HEK293 (cell line): ENCODE measurements around the gene HLA-DMB.

ENCODE experiments used
- ATF2 ChIP-seq: fragments of 450-650 bp; formaldehyde crosslinking; IDR thresholded peaks from 2 replicates; pipeline ENCODE4 v1.5.1; 2016; ENCODE audit warnings: missing biosample characterization, missing genetic modification characterization, low read depth
- HOXC10 ChIP-seq: sonication (generic); formaldehyde crosslinking; IDR thresholded peaks from 2 replicates; pipeline ENCODE4 v1.8.1; 2023; ENCODE audit warnings: mild to moderate bottlenecking, missing genetic modification reagents
- IKZF3 ChIP-seq: fragments of 450-650 bp; IDR thresholded peaks from 2 replicates; pipeline ENCODE4 v1.5.0; 2018; ENCODE audit warnings: missing biosample characterization, mild to moderate bottlenecking, missing genetic modification characterization, moderate library complexity
- PRDM1 ChIP-seq: fragments of 450-650 bp; formaldehyde crosslinking; IDR thresholded peaks from 2 replicates; pipeline ENCODE4; 2016; ENCODE audit warnings: missing biosample characterization, missing genetic modification characterization
- PRDM6 ChIP-seq: fragments of 450-650 bp; formaldehyde crosslinking; IDR thresholded peaks from 2 replicates; pipeline ENCODE4 v1.5.1; 2017; ENCODE audit warnings: missing biosample characterization, missing genetic modification characterization
- SETDB1 ChIP-seq: IDR thresholded peaks from one replicate; pipeline ENCODE4 v1.6.1; 2017; ENCODE audit warnings: mild to moderate bottlenecking, low read length, moderate library complexity, mixed read lengths; ENCODE audit not compliant: insufficient read length
- SP2 ChIP-seq: fragments of 450-650 bp; formaldehyde crosslinking; IDR thresholded peaks from 2 replicates; pipeline ENCODE4 v1.5.1; 2016; ENCODE audit warnings: missing biosample characterization, missing genetic modification characterization
- ZBTB10 ChIP-seq: fragments of 450-650 bp; formaldehyde crosslinking; IDR thresholded peaks from 2 replicates; pipeline ENCODE4 v1.5.1; 2016; ENCODE audit warnings: missing biosample characterization, missing genetic modification characterization
- ZBTB17 ChIP-seq: fragments of 450-650 bp; formaldehyde crosslinking; IDR thresholded peaks from 2 replicates; pipeline ENCODE4 v1.5.1; 2016; ENCODE audit warnings: missing biosample characterization, missing genetic modification characterization
- ZBTB20 ChIP-seq: fragments of 450-650 bp; formaldehyde crosslinking; IDR thresholded peaks from 2 replicates; pipeline ENCODE4 v1.5.1; 2016; ENCODE audit warnings: missing biosample characterization, missing genetic modification characterization
- ZFP3 ChIP-seq: fragments of 450-650 bp; formaldehyde crosslinking; IDR thresholded peaks from 2 replicates; pipeline ENCODE4 v1.5.1; 2016; ENCODE audit warnings: low read depth, missing biosample characterization, missing genetic modification characterization
- ZNF10 ChIP-seq: fragments of 450-650 bp; formaldehyde crosslinking; IDR thresholded peaks from 2 replicates; pipeline ENCODE4 v1.5.1; 2017; ENCODE audit warnings: missing biosample characterization, missing genetic modification characterization
- ZNF112 ChIP-seq: fragments of 450-650 bp; formaldehyde crosslinking; IDR thresholded peaks from 2 replicates; pipeline ENCODE4 v1.5.0; 2017; ENCODE audit warnings: missing biosample characterization, missing genetic modification characterization
- ZNF138 ChIP-seq: fragments of 450-650 bp; formaldehyde crosslinking; IDR thresholded peaks from 2 replicates; pipeline ENCODE4 v1.5.1; 2016; ENCODE audit warnings: missing biosample characterization, missing genetic modification characterization, borderline replicate concordance
- ZNF16 ChIP-seq: fragments of 450-650 bp; formaldehyde crosslinking; IDR thresholded peaks from 2 replicates; pipeline ENCODE4 v1.5.1; 2016; ENCODE audit warnings: low read depth, missing biosample characterization, missing genetic modification characterization
- ZNF184 ChIP-seq: fragments of 450-650 bp; IDR thresholded peaks from 2 replicates; pipeline ENCODE4 v1.5.1; 2018; ENCODE audit warnings: missing biosample characterization, mild to moderate bottlenecking, missing genetic modification characterization
- ZNF202 ChIP-seq: fragments of 450-650 bp; formaldehyde crosslinking; IDR thresholded peaks from 2 replicates; pipeline ENCODE4 v1.5.1; 2016; ENCODE audit warnings: missing biosample characterization, missing genetic modification characterization, borderline replicate concordance
- ZNF221 ChIP-seq: fragments of 450-650 bp; formaldehyde crosslinking; IDR thresholded peaks from 2 replicates; pipeline ENCODE4 v1.5.1; 2017; ENCODE audit warnings: missing biosample characterization, missing genetic modification characterization, borderline replicate concordance
- ZNF449 ChIP-seq: fragments of 450-650 bp; formaldehyde crosslinking; IDR thresholded peaks from 2 replicates; pipeline ENCODE4 v1.5.1; 2017; ENCODE audit warnings: missing biosample characterization, mild to moderate bottlenecking, missing genetic modification characterization, moderate library complexity
- ZNF48 ChIP-seq: fragments of 450-650 bp; formaldehyde crosslinking; IDR thresholded peaks from 2 replicates; pipeline ENCODE4 v1.5.1; 2016; ENCODE audit warnings: missing biosample characterization, missing genetic modification characterization
- ZNF510 ChIP-seq: fragments of 450-650 bp; formaldehyde crosslinking; IDR thresholded peaks from 2 replicates; pipeline ENCODE4 v1.5.1; 2018; ENCODE audit warnings: mild to moderate bottlenecking, missing genetic modification characterization, missing biosample characterization; ENCODE audit not compliant: insufficient replicate concordance
- ZNF529 ChIP-seq: fragments of 450-650 bp; formaldehyde crosslinking; IDR thresholded peaks from 2 replicates; pipeline ENCODE4 v1.5.1; 2017; ENCODE audit warnings: missing genetic modification characterization, missing biosample characterization; ENCODE audit not compliant: insufficient replicate concordance
- ZNF544 ChIP-seq: fragments of 450-650 bp; formaldehyde crosslinking; IDR thresholded peaks from 2 replicates; pipeline ENCODE4 v1.5.0; 2017; ENCODE audit warnings: missing biosample characterization, missing genetic modification characterization
- ZNF548 ChIP-seq: fragments of 450-650 bp; formaldehyde crosslinking; IDR thresholded peaks from 2 replicates; pipeline ENCODE4 v1.5.1; 2016; ENCODE audit warnings: missing biosample characterization, missing genetic modification characterization
- ZNF585B ChIP-seq: fragments of 450-650 bp; formaldehyde crosslinking; IDR thresholded peaks from 2 replicates; pipeline ENCODE4 v1.5.1; 2016; ENCODE audit warnings: missing biosample characterization, missing genetic modification characterization
- ZNF596 ChIP-seq: fragments of 450-650 bp; IDR thresholded peaks from 2 replicates; pipeline ENCODE4 v1.5.0; 2018; ENCODE audit warnings: missing biosample characterization, mild to moderate bottlenecking, missing genetic modification characterization, moderate library complexity
- ZNF600 ChIP-seq: fragments of 450-650 bp; formaldehyde crosslinking; IDR thresholded peaks from 2 replicates; pipeline ENCODE4 v1.5.1; 2016; ENCODE audit warnings: missing biosample characterization, missing genetic modification characterization
- ZNF621 ChIP-seq: fragments of 450-650 bp; formaldehyde crosslinking; IDR thresholded peaks from 2 replicates; pipeline ENCODE4 v1.5.1; 2017; ENCODE audit warnings: missing biosample characterization, missing genetic modification characterization
- ZNF704 ChIP-seq: fragments of 450-650 bp; formaldehyde crosslinking; IDR thresholded peaks from 2 replicates; pipeline ENCODE4 v1.5.1; 2016; ENCODE audit warnings: missing biosample characterization, missing genetic modification characterization
- ZNF768 ChIP-seq: fragments of 450-650 bp; formaldehyde crosslinking; IDR thresholded peaks from 2 replicates; pipeline ENCODE4 v1.5.1; 2018; ENCODE audit warnings: missing biosample characterization, mild to moderate bottlenecking, missing genetic modification characterization
- ZNF791 ChIP-seq: fragments of 450-650 bp; formaldehyde crosslinking; IDR thresholded peaks from 2 replicates; pipeline ENCODE4 v1.5.1; 2016; ENCODE audit warnings: missing biosample characterization, missing genetic modification characterization
- ZNF792 ChIP-seq: fragments of 450-650 bp; formaldehyde crosslinking; IDR thresholded peaks from 2 replicates; pipeline ENCODE4 v1.5.1; 2016; ENCODE audit warnings: missing biosample characterization, missing genetic modification characterization
- ZSCAN16 ChIP-seq: fragments of 450-650 bp; formaldehyde crosslinking; IDR thresholded peaks from 2 replicates; pipeline ENCODE4 v1.5.1; 2016; ENCODE audit warnings: missing biosample characterization, missing genetic modification characterization

Gene HLA-DMB

GRCh38 chr6:32971242-32971580 is 30.4 kb upstream of the HLA-DMB start (continued):
- TF ChIP-seq ZNF600 (tag by site-specific recombination) (peak; percentile 3; the same call in 1 of the 2 replicates), ZNF791 (tag by site-specific recombination) (no peak), ATF2 (tag by site-specific recombination) (no peak), ZNF529 (tag by site-specific recombination) (no peak), ZNF585B (no peak), ZNF202 (tag by site-specific recombination) (no peak), ZNF112 (tag by site-specific recombination) (no peak), ZBTB17 (tag by site-specific recombination) (no peak), PRDM1 (no peak), ZNF548 (tag by site-specific recombination) (peak; percentile 27; the same call in 1 of the 2 replicates), ZNF621 (tag by site-specific recombination) (no peak), ZNF221 (no peak), ZNF10 (tag by site-specific recombination) (peak; percentile 45; the same call in 1 of the 2 replicates), ZNF544 (no peak), ZNF768 (tag by site-specific recombination) (no peak), SP2 (tag by site-specific recombination) (no peak), ZNF16 (0 out of 2 replicates have a peak, but pooled peaks have one; percentile 22), ZNF704 (tag by site-specific recombination) (no peak), ZNF510 (tag by site-specific recombination) (no peak), ZNF48 (tag by site-specific recombination) (no peak), ZNF792 (tag by site-specific recombination) (no peak), ZNF138 (tag by site-specific recombination) (no peak), HOXC10 (CRISPR knock-in tag) (no peak), ZBTB20 (tag by site-specific recombination) (0 out of 2 replicates have a peak, but pooled peaks have one; percentile 31), IKZF3 (tag by site-specific recombination) (no peak), PRDM6 (tag by site-specific recombination) (no peak), ZSCAN16 (tag by site-specific recombination) (peak; percentile 78), SETDB1 (no peak), ZNF449 (tag by site-specific recombination) (no peak), ZNF596 (tag by site-specific recombination) (no peak), ZBTB10 (tag by site-specific recombination) (no peak; the same call in 1 of the 2 replicates), ZNF184 (no peak), ZFP3 (tag by site-specific recombination) (no peak; the same call in 1 of the 2 replicates)
